WTC11 (cell line): ENCODE measurements around the gene SLC7A10. TPM values are rescaled to one million over a fixed set of nuclear protein-coding genes. Genes with fewer than 3 reads are reported as not detected.

Experiments used
- ATAC-seq: fragments of 200-7000 bp; cut with Tn5 transposase; 2 replicates; pipeline ENCODE4 v1.10.0; 2021; ENCODE audit warnings: mild to moderate bottlenecking, moderate library complexity
- CTCF ChIA-PET: fragments of 300-600 bp; sonication (Branson Sonifier 250); formaldehyde crosslinking; loops from one replicate; lab custom pipeline; 2021; ENCODE audit warnings: antibody characterized with exemption; lab: Charles Lee
- POLR2A ChIA-PET: fragments of 350-600 bp; sonication (Branson Sonifier 250); formaldehyde crosslinking; loops from one replicate; lab custom pipeline; 2021; ENCODE audit warnings: antibody characterized with exemption; lab: Charles Lee
- DNase-seq: peaks from one replicate; pipeline ENCODE4 v3.0.0; 2021; ENCODE audit warnings: low spot score
- H3K27ac Mint-ChIP-seq: 2 replicates; pipeline ENCODE4 v1.8.0; 2021; ENCODE audit warnings: mixed read lengths
- H3K27me3 Mint-ChIP-seq: 2 replicates; pipeline ENCODE4 v1.8.0; 2021; ENCODE audit warnings: low read depth, mild to moderate bottlenecking, moderate library complexity, mixed read lengths
- H3K36me3 Mint-ChIP-seq: 2 replicates; pipeline ENCODE4 v1.8.0; 2021; ENCODE audit warnings: mixed read lengths
- H3K4me1 Mint-ChIP-seq: 2 replicates; pipeline ENCODE4 v1.8.0; 2022; ENCODE audit warnings: mixed read lengths
- H3K4me3 Mint-ChIP-seq: 2 replicates; pipeline ENCODE4 v1.8.0; 2021; ENCODE audit warnings: mild to moderate bottlenecking, moderate library complexity, mixed read lengths
- H3K9me3 Mint-ChIP-seq: 2 replicates; pipeline ENCODE4 v1.8.0; 2021; ENCODE audit warnings: mixed read lengths
- ELF4 ChIP-seq: sonication (generic); formaldehyde crosslinking; IDR thresholded peaks from 2 replicates; pipeline ENCODE4 v1.8.1; 2022; ENCODE audit warnings: low read depth, mild to moderate bottlenecking, moderate library complexity, missing genetic modification reagents
- HMGA2 ChIP-seq: fragments of 250-450 bp; sonication (Bioruptor Pico); IDR thresholded peaks from 2 replicates; pipeline ENCODE4 v1.4.0; 2021; ENCODE audit warnings: mild to moderate bottlenecking, moderate library complexity
- IRF2 ChIP-seq: sonication (generic); formaldehyde crosslinking; IDR thresholded peaks from 2 replicates; pipeline ENCODE4 v1.8.0; 2022; ENCODE audit warnings: low read depth, missing genetic modification reagents, borderline replicate concordance
- JUN ChIP-seq: sonication (generic); formaldehyde crosslinking; IDR thresholded peaks from 2 replicates; pipeline ENCODE4 v1.8.0; 2023; ENCODE audit warnings: mild to moderate bottlenecking, missing genetic modification reagents
- MXD4 ChIP-seq: fragments of 250-450 bp; sonication (Bioruptor Pico); IDR thresholded peaks from 2 replicates; pipeline ENCODE4 v1.8.0; 2021; ENCODE audit warnings: mild to moderate bottlenecking, moderate library complexity, borderline replicate concordance
- NFATC4 ChIP-seq: fragments of 250-450 bp; sonication (Bioruptor Pico); IDR thresholded peaks from 2 replicates; pipeline ENCODE4 v1.9.0; 2021; ENCODE audit warnings: mild to moderate bottlenecking
- NFE2L1 ChIP-seq: sonication (generic); formaldehyde crosslinking; IDR thresholded peaks from 2 replicates; pipeline ENCODE4 v1.8.1; 2023; ENCODE audit warnings: missing genetic modification reagents
- NR2C2 ChIP-seq: sonication (generic); formaldehyde crosslinking; IDR thresholded peaks from 2 replicates; pipeline ENCODE4 v1.8.0; 2022; ENCODE audit warnings: mild to moderate bottlenecking, missing genetic modification reagents
- PRRX2 ChIP-seq: fragments of 250-450 bp; sonication (Bioruptor Pico); IDR thresholded peaks from 2 replicates; pipeline ENCODE4 v1.8.0; 2021; ENCODE audit warnings: mild to moderate bottlenecking
- SMAD3 ChIP-seq: sonication (generic); formaldehyde crosslinking; IDR thresholded peaks from 2 replicates; pipeline ENCODE4 v1.8.0; 2022; ENCODE audit warnings: missing genetic modification reagents, mild to moderate bottlenecking, borderline replicate concordance
- ZBTB21 ChIP-seq: sonication (generic); formaldehyde crosslinking; IDR thresholded peaks from 2 replicates; pipeline ENCODE4 v1.8.1; 2023; ENCODE audit warnings: mild to moderate bottlenecking, missing genetic modification reagents, borderline replicate concordance
- ZNF138 ChIP-seq: sonication (generic); formaldehyde crosslinking; conservative IDR thresholded peaks from 2 replicates; pipeline ENCODE4 v1.8.1; 2022; ENCODE audit warnings: mild to moderate bottlenecking, moderate library complexity, missing genetic modification reagents
- ZNF396 ChIP-seq: fragments of 250-450 bp; sonication (Bioruptor Pico); IDR thresholded peaks from 2 replicates; pipeline ENCODE4 v1.8.0; 2021; ENCODE audit warnings: mild to moderate bottlenecking, moderate library complexity, borderline replicate concordance
- ZNF423 ChIP-seq: fragments of 250-450 bp; sonication (Bioruptor Pico); IDR thresholded peaks from 2 replicates; pipeline ENCODE4 v2.1.2; 2022; ENCODE audit warnings: mild to moderate bottlenecking, moderate library complexity
- total RNA-seq: library from RNA; stranded (reverse); gene quantifications from 3 replicates; pipeline ENCODE4 v1.2.3, GENCODE V29; 2021
- TF ChIP-seq, protein P1 (sequence below): sonication (generic); formaldehyde crosslinking; IDR thresholded peaks from 2 replicates; pipeline ENCODE4 v1.8.1; 2023; ENCODE audit warnings: mild to moderate bottlenecking, missing genetic modification reagents, borderline replicate concordance
- TF ChIP-seq, protein P2 (sequence below): sonication (generic); formaldehyde crosslinking; IDR thresholded peaks from 2 replicates; pipeline ENCODE4 v1.8.0; 2023; ENCODE audit warnings: mild to moderate bottlenecking, missing genetic modification reagents
- TF ChIP-seq, protein P3 (sequence below): fragments of 250-450 bp; sonication (Bioruptor Pico); IDR thresholded peaks from 2 replicates; pipeline ENCODE4 v1.9.0; 2021; ENCODE audit warnings: moderate library complexity, mild to moderate bottlenecking, inconsistent platforms, borderline replicate concordance
- TF ChIP-seq, protein P4 (sequence below): sonication (generic); formaldehyde crosslinking; IDR thresholded peaks from 2 replicates; pipeline ENCODE4 v1.8.0; 2023; ENCODE audit warnings: missing genetic modification reagents, mild to moderate bottlenecking, borderline replicate concordance
- TF ChIP-seq, protein P5 (sequence below): sonication (generic); formaldehyde crosslinking; IDR thresholded peaks from 2 replicates; pipeline ENCODE4 v1.8.0; 2022; ENCODE audit warnings: missing genetic modification reagents

The SLC7A10 gene
- total RNA-seq, 1 experiment from 2014 or later: 4.2 TPM

DNA sequence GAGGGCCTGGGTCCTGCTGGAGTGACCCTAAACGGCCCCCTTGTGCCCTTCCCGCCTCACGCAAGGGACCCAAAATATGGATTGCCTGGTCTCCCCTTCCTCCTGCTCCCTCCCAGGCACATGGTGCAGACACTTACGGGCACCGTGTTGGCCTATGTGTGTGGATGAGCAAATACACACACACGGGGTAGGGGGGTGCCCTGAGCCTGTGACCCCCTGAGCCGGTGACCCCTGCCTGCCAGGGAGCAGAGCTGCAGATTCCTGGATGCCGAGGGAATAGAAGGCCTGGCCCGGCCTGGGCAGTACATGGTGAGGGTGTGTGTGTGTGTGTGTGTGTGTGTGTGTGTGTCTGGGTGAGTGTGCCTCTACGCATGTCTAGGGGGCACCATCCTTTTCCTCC, 43.4 kb upstream of the SLC7A10 start:
- no peak for DNase-seq
- H3K4me3 Mint-ChIP-seq: no peak overlapping the region
- H3K9me3 Mint-ChIP-seq: no peaks in the 10 kb centered on the region
- no peaks in the 10 kb centered on the region for H3K27me3 Mint-ChIP-seq
- TF ChIP-seq, protein P1, sequence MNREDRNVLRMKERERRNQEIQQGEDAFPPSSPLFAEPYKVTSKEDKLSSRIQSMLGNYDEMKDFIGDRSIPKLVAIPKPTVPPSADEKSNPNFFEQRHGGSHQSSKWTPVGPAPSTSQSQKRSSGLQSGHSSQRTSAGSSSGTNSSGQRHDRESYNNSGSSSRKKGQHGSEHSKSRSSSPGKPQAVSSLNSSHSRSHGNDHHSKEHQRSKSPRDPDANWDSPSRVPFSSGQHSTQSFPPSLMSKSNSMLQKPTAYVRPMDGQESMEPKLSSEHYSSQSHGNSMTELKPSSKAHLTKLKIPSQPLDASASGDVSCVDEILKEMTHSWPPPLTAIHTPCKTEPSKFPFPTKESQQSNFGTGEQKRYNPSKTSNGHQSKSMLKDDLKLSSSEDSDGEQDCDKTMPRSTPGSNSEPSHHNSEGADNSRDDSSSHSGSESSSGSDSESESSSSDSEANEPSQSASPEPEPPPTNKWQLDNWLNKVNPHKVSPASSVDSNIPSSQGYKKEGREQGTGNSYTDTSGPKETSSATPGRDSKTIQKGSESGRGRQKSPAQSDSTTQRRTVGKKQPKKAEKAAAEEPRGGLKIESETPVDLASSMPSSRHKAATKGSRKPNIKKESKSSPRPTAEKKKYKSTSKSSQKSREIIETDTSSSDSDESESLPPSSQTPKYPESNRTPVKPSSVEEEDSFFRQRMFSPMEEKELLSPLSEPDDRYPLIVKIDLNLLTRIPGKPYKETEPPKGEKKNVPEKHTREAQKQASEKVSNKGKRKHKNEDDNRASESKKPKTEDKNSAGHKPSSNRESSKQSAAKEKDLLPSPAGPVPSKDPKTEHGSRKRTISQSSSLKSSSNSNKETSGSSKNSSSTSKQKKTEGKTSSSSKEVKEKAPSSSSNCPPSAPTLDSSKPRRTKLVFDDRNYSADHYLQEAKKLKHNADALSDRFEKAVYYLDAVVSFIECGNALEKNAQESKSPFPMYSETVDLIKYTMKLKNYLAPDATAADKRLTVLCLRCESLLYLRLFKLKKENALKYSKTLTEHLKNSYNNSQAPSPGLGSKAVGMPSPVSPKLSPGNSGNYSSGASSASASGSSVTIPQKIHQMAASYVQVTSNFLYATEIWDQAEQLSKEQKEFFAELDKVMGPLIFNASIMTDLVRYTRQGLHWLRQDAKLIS: no peak
- no peak for TF ChIP-seq JUN (CRISPR knock-in tag)
- TF ChIP-seq NFATC4 (CRISPR knock-in tag): no peak
- TF ChIP-seq, protein P2, sequence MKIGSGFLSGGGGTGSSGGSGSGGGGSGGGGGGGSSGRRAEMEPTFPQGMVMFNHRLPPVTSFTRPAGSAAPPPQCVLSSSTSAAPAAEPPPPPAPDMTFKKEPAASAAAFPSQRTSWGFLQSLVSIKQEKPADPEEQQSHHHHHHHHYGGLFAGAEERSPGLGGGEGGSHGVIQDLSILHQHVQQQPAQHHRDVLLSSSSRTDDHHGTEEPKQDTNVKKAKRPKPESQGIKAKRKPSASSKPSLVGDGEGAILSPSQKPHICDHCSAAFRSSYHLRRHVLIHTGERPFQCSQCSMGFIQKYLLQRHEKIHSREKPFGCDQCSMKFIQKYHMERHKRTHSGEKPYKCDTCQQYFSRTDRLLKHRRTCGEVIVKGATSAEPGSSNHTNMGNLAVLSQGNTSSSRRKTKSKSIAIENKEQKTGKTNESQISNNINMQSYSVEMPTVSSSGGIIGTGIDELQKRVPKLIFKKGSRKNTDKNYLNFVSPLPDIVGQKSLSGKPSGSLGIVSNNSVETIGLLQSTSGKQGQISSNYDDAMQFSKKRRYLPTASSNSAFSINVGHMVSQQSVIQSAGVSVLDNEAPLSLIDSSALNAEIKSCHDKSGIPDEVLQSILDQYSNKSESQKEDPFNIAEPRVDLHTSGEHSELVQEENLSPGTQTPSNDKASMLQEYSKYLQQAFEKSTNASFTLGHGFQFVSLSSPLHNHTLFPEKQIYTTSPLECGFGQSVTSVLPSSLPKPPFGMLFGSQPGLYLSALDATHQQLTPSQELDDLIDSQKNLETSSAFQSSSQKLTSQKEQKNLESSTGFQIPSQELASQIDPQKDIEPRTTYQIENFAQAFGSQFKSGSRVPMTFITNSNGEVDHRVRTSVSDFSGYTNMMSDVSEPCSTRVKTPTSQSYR (CRISPR knock-in tag): no peak
- TF ChIP-seq ZBTB21: no peak
- no peak for TF ChIP-seq ZNF138 (CRISPR knock-in tag)
- TF ChIP-seq, protein P3, sequence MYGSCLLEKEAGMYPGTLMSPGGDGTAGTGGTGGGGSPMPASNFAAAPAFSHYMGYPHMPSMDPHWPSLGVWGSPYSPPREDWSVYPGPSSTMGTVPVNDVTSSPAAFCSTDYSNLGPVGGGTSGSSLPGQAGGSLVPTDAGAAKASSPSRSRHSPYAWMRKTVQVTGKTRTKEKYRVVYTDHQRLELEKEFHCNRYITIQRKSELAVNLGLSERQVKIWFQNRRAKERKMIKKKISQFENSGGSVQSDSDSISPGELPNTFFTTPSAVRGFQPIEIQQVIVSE (CRISPR knock-in tag): no peak
- TF ChIP-seq ZNF396 (CRISPR knock-in tag): no peak
- TF ChIP-seq NR2C2 (CRISPR knock-in tag): no peak
- TF ChIP-seq ZNF423 (CRISPR knock-in tag): no peak
- TF ChIP-seq PRRX2: no peak
- H3K36me3 Mint-ChIP-seq: no peaks in the 10 kb centered on the region
- ChIA-PET CTCF (interaction anchor here (0.6 kb wide), 1 partner anchor 189 kb away, joined by 3 read pairs; no protein-coding TSS in a partner anchor), POLR2A (interaction anchor here (0.6 kb wide), 1 partner anchor 34 kb away, joined by 3 read pairs; no protein-coding TSS in a partner anchor)
- no peak for ATAC-seq
- no peak overlapping the region for H3K27ac Mint-ChIP-seq
- peaks cover 10% of the 10 kb centered on the region for H3K4me1 Mint-ChIP-seq

DNA sequence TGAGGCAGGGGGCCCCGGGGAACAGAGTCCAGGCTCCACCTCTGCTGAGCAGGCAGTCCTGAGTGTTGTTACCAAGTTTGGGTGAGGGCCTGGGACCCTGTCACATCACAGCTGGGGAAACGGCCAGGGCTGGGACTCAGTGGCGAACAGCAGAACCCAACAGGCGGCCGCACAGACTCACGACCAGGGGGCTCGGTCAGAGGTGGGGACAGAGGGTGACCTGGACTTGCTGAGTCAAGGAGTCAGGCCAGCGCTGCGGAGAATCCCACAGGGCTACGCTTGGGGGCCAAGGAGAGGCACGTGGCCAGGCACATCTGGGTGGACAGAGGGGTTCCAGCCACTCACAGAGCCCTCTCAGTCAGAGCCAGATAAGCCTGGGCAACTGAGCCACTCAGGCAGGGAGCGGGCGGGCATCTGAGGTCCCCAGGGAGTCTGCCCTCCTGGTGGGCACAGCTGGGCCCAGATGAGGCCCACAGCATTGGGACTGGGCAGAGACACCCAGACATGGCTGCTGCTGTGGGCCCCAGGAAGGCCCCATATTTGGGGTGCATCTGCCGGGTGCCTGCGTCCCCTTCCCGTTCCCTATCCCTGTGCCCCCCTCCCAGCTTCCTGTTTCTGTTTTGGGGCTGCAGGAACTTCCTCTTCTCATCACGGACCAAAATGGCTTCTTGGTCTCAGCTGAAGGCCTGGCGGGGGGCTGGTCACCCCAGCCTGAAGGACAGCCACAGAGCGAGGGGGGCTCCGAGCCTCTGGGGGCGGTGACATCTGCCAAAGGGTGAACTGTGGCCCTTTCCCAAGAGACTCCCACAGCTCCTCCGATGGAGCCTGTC, 42.7 kb upstream of the SLC7A10 start:
- no peak overlapping the region for H3K27ac Mint-ChIP-seq
- H3K4me1 Mint-ChIP-seq: peaks cover 6% of the 10 kb centered on the region
- ChIA-PET POLR2A (no interaction called here), CTCF (interaction anchor here (1.3 to 1.5 kb wide), 2 partner anchors 116 to 129 kb away, joined by 3 to 4 read pairs; no protein-coding TSS in a partner anchor)
- H3K36me3 Mint-ChIP-seq: no peaks in the 10 kb centered on the region
- no peak overlapping the region for H3K4me3 Mint-ChIP-seq
- no peaks in the 10 kb centered on the region for H3K27me3 Mint-ChIP-seq
- H3K9me3 Mint-ChIP-seq: no peaks in the 10 kb centered on the region
- ATAC-seq: no peak
- DNase-seq: no peak
- TF ChIP-seq JUN (CRISPR knock-in tag): no peak
- no peak for TF ChIP-seq NFE2L1 (CRISPR knock-in tag)
- TF ChIP-seq, protein P4, sequence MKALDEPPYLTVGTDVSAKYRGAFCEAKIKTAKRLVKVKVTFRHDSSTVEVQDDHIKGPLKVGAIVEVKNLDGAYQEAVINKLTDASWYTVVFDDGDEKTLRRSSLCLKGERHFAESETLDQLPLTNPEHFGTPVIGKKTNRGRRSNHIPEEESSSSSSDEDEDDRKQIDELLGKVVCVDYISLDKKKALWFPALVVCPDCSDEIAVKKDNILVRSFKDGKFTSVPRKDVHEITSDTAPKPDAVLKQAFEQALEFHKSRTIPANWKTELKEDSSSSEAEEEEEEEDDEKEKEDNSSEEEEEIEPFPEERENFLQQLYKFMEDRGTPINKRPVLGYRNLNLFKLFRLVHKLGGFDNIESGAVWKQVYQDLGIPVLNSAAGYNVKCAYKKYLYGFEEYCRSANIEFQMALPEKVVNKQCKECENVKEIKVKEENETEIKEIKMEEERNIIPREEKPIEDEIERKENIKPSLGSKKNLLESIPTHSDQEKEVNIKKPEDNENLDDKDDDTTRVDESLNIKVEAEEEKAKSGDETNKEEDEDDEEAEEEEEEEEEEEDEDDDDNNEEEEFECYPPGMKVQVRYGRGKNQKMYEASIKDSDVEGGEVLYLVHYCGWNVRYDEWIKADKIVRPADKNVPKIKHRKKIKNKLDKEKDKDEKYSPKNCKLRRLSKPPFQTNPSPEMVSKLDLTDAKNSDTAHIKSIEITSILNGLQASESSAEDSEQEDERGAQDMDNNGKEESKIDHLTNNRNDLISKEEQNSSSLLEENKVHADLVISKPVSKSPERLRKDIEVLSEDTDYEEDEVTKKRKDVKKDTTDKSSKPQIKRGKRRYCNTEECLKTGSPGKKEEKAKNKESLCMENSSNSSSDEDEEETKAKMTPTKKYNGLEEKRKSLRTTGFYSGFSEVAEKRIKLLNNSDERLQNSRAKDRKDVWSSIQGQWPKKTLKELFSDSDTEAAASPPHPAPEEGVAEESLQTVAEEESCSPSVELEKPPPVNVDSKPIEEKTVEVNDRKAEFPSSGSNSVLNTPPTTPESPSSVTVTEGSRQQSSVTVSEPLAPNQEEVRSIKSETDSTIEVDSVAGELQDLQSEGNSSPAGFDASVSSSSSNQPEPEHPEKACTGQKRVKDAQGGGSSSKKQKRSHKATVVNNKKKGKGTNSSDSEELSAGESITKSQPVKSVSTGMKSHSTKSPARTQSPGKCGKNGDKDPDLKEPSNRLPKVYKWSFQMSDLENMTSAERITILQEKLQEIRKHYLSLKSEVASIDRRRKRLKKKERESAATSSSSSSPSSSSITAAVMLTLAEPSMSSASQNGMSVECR (CRISPR knock-in tag): no peak
- no peak for TF ChIP-seq MXD4 (CRISPR knock-in tag)
- no peak for TF ChIP-seq ZNF138 (CRISPR knock-in tag)
- no peak for TF ChIP-seq SMAD3 (CRISPR knock-in tag)
- TF ChIP-seq HMGA2 (CRISPR knock-in tag): no peak
- no peak for TF ChIP-seq IRF2 (CRISPR knock-in tag)
- TF ChIP-seq, protein P5, sequence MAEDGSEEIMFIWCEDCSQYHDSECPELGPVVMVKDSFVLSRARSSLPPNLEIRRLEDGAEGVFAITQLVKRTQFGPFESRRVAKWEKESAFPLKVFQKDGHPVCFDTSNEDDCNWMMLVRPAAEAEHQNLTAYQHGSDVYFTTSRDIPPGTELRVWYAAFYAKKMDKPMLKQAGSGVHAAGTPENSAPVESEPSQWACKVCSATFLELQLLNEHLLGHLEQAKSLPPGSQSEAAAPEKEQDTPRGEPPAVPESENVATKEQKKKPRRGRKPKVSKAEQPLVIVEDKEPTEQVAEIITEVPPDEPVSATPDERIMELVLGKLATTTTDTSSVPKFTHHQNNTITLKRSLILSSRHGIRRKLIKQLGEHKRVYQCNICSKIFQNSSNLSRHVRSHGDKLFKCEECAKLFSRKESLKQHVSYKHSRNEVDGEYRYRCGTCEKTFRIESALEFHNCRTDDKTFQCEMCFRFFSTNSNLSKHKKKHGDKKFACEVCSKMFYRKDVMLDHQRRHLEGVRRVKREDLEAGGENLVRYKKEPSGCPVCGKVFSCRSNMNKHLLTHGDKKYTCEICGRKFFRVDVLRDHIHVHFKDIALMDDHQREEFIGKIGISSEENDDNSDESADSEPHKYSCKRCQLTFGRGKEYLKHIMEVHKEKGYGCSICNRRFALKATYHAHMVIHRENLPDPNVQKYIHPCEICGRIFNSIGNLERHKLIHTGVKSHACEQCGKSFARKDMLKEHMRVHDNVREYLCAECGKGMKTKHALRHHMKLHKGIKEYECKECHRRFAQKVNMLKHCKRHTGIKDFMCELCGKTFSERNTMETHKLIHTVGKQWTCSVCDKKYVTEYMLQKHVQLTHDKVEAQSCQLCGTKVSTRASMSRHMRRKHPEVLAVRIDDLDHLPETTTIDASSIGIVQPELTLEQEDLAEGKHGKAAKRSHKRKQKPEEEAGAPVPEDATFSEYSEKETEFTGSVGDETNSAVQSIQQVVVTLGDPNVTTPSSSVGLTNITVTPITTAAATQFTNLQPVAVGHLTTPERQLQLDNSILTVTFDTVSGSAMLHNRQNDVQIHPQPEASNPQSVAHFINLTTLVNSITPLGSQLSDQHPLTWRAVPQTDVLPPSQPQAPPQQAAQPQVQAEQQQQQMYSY (CRISPR knock-in tag): no peak
- no peak for TF ChIP-seq ELF4
